Measurements from ENCODE around the gene PSMB3. TPM values are rescaled to one million over a fixed set of nuclear protein-coding genes. Genes with fewer than 3 reads are reported as not detected.
"Not testable (repeated sequence)": the region's sequence is repeated elsewhere in the genome, so short reads cannot be mapped to it uniquely, and the experiment has no call there.

Gene PSMB3
- total RNA-seq, 1 donor from 2014 or later = 175 TPM

DNA sequence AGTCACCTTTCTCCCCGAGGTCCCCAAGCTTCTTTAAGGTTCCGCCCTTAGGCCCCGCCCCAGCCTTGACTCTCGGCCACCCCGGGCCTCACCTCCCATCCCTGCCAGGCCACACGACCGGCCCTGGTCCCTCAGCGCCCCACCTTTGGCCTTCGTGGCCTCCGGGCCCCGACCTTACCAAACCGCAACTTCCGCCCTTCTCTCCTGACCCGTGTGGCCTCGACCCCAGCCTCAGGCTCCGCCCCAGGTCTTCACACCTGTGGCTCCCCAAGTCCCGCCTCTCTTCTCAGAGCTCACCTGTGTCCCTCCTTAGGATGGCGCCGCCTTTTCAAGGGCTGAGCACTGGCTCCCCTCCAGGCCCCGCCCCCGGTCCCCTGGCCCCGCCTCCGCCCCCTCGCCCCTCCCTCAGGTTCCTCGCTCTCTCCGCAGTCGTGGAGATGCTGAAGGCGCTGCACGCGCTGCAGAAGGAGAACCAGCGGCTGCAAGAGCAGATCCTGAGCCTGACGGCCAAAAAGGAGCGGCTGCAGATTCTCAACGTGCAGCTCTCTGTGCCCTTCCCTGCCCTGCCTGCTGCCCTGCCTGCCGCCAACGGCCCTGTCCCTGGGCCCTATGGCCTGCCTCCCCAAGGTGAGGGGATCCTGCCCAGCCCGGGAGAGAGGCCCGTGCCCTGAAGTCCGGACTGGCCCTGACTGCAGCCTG, 32.4 kb upstream of the PSMB3 start:
- Mint-ChIP-seq H3K9me3 (ENCODE audit: unreplicated experiment) (no peaks in the 10 kb centered on the region), H3K27ac (ENCODE audit: unreplicated experiment) (no peak overlapping the region), H3K36me3 (ENCODE audit: low read depth, unreplicated experiment) (peaks cover 9% of the 10 kb centered on the region), H3K4me1 (ENCODE audit: unreplicated experiment) (peaks cover 13% of the 10 kb centered on the region), H3K27me3 (ENCODE audit: unreplicated experiment) (peaks cover 9% of the 10 kb centered on the region), H3K4me3 (ENCODE audit: unreplicated experiment) (no peak overlapping the region)
- TF ChIP-seq, protein P1, sequence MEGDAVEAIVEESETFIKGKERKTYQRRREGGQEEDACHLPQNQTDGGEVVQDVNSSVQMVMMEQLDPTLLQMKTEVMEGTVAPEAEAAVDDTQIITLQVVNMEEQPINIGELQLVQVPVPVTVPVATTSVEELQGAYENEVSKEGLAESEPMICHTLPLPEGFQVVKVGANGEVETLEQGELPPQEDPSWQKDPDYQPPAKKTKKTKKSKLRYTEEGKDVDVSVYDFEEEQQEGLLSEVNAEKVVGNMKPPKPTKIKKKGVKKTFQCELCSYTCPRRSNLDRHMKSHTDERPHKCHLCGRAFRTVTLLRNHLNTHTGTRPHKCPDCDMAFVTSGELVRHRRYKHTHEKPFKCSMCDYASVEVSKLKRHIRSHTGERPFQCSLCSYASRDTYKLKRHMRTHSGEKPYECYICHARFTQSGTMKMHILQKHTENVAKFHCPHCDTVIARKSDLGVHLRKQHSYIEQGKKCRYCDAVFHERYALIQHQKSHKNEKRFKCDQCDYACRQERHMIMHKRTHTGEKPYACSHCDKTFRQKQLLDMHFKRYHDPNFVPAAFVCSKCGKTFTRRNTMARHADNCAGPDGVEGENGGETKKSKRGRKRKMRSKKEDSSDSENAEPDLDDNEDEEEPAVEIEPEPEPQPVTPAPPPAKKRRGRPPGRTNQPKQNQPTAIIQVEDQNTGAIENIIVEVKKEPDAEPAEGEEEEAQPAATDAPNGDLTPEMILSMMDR (IDR thresholded peaks at IDR 0.05; ENCODE audit: unreplicated experiment) = no peak
- no peak for DNase-seq (ENCODE audit: low spot score)

DNA sequence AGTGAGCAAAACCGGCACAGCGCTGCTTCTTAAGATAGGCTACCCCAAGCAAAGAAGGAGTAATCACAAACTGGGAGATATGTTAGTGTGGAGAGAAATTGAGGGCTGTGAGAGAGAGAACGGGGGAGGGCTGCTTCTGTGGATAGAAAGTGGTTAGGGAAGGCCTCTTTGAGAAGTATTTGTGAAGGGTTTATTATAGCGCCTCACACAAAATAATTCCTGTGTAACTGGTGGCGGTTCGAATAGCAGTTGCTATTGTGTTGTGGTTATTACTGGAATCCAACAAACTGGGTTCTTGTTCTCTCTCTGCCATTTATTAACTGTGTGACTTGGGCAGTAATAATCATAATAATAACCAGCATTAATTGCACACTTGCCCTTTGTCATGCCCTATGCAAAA, 31.6 kb upstream of the PSMB3 start:
- Mint-ChIP-seq H3K4me3 (ENCODE audit: unreplicated experiment) (no peak overlapping the region), H3K27ac (ENCODE audit: unreplicated experiment) (no peak overlapping the region), H3K27me3 (ENCODE audit: unreplicated experiment) (peaks cover 5% of the 10 kb centered on the region), H3K9me3 (ENCODE audit: unreplicated experiment) (no peaks in the 10 kb centered on the region), H3K36me3 (ENCODE audit: low read depth, unreplicated experiment) (peaks cover 9% of the 10 kb centered on the region), H3K4me1 (ENCODE audit: unreplicated experiment) (peaks cover 7% of the 10 kb centered on the region)
- TF ChIP-seq, protein P1 (IDR thresholded peaks at IDR 0.05; ENCODE audit: unreplicated experiment) = no peak
- no peak for DNase-seq (ENCODE audit: low spot score)

DNA sequence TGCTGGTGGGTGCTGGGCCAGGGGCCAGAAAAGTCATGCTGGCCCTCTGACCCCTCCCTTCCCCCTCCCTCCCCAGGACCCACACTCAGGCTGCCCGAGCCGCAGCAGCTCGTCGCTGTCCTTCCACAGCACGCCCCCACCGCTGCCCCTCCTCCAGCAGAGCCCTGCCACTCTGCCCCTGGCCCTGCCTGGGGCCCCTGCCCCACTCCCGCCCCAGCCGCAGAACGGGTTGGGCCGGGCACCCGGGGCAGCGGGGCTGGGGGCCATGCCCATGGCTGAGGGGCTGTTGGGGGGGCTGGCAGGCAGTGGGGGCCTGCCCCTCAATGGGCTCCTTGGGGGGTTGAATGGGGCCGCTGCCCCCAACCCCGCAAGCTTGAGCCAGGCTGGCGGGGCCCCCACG, 30.7 kb upstream of the PSMB3 start:
- Mint-ChIP-seq H3K4me3 (ENCODE audit: unreplicated experiment) (no peak overlapping the region), H3K27ac (ENCODE audit: unreplicated experiment) (no peak overlapping the region), H3K27me3 (ENCODE audit: unreplicated experiment) (peaks cover 6% of the 10 kb centered on the region), H3K9me3 (ENCODE audit: unreplicated experiment) (no peaks in the 10 kb centered on the region), H3K4me1 (ENCODE audit: unreplicated experiment) (peaks cover 5% of the 10 kb centered on the region), H3K36me3 (ENCODE audit: low read depth, unreplicated experiment) (peaks cover 9% of the 10 kb centered on the region)
- no peak for DNase-seq (ENCODE audit: low spot score)
- TF ChIP-seq, protein P1 (IDR thresholded peaks at IDR 0.05; ENCODE audit: unreplicated experiment) = no peak

DNA sequence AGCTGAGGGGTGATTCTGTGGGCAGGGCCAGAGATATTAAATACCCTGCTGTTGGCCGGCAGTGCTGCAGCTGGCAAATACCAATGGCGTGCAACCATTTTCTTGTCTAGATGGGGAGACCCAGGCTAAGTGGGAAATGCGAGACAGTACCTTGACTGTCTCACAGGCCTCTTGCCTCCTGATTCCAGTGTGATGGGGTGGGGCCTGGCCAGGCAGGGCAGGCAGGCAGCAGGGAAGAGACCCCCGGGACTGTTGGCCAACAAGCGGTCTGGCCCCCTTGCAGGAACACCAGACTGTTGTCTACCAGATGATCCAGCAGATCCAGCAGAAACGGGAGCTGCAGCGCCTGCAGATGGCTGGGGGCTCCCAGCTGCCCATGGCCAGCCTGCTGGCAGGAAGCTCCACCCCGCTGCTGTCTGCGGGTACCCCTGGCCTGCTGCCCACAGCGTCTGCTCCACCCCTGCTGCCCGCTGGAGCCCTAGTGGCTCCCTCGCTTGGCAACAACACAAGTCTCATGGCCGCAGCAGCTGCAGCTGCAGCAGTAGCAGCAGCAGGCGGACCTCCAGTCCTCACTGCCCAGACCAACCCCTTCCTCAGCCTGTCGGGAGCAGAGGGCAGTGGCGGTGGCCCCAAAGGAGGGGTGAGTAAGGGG, 28.1 kb upstream of the PSMB3 start:
- Mint-ChIP-seq H3K27me3 (ENCODE audit: unreplicated experiment) (peaks cover 7% of the 10 kb centered on the region), H3K4me1 (ENCODE audit: unreplicated experiment) (peaks cover 11% of the 10 kb centered on the region), H3K9me3 (ENCODE audit: unreplicated experiment) (no peaks in the 10 kb centered on the region), H3K27ac (ENCODE audit: unreplicated experiment) (no peak overlapping the region), H3K4me3 (ENCODE audit: unreplicated experiment) (no peak overlapping the region), H3K36me3 (ENCODE audit: low read depth, unreplicated experiment) (peaks cover 14% of the 10 kb centered on the region)
- no peak for DNase-seq (ENCODE audit: low spot score)
- TF ChIP-seq, protein P1 (IDR thresholded peaks at IDR 0.05; ENCODE audit: unreplicated experiment) = no peak

DNA sequence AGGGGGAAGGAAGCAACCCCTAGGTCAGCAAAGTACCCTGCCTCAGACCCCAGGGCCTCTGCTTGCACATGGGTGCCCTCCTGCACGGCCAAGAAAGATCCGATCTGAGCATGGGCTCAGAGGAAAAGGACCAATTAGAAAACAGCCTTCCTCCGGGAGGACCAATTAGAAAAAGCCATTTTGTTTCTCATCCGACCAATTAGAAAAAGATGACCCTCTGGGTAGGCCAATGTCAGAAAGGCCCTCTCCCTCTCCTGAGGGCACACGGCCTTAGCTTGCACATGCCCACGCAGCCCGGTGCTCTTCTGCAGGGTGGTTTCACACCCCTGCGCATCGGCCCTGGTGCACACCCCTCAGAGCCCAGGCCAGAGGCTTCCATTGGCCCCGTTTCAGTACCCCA, 27.5 kb upstream of the PSMB3 start:
- TF ChIP-seq, protein P1 (IDR thresholded peaks at IDR 0.05; ENCODE audit: unreplicated experiment) = no peak
- Mint-ChIP-seq H3K36me3 (ENCODE audit: low read depth, unreplicated experiment) (peaks cover 14% of the 10 kb centered on the region), H3K4me3 (ENCODE audit: unreplicated experiment) (no peak overlapping the region), H3K4me1 (ENCODE audit: unreplicated experiment) (peaks cover 11% of the 10 kb centered on the region), H3K9me3 (ENCODE audit: unreplicated experiment) (no peaks in the 10 kb centered on the region), H3K27ac (ENCODE audit: unreplicated experiment) (no peak overlapping the region), H3K27me3 (ENCODE audit: unreplicated experiment) (peaks cover 7% of the 10 kb centered on the region)
- no peak for DNase-seq (ENCODE audit: low spot score)

DNA sequence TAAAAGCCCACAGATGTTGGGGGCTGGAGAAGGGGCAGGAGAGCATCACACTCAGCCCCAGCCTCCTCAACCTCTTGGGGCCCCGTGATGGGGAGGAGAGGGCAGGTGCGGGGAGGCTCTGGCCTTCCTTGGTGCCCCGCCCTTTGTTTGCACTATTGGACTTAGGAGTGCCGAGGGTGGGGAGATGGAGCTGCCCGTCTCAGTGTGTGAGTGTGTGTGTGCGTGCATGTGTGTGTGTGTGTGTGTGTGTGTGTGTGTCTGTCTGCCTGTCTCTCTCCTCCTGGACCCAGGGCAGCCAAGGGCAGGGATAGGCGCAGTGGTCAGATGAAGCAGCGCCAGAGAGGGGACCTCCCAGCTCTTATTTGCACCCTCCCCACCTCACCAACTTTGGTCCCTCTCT, 26.4 kb upstream of the PSMB3 start:
- H3K27me3 Mint-ChIP-seq (ENCODE audit: unreplicated experiment); DNase-seq (ENCODE audit: low spot score); H3K9me3 Mint-ChIP-seq (ENCODE audit: unreplicated experiment); H3K27ac Mint-ChIP-seq (ENCODE audit: unreplicated experiment); H3K4me3 Mint-ChIP-seq (ENCODE audit: unreplicated experiment); H3K36me3 Mint-ChIP-seq (ENCODE audit: low read depth, unreplicated experiment): not testable (repeated sequence)
- H3K4me1 Mint-ChIP-seq (ENCODE audit: unreplicated experiment) = peaks cover 18% of the 10 kb centered on the region
